Kidney capillary endothelial cell (primary cell): ENCODE data around the gene LRRC8C.
"Not testable (repeated sequence)": the region's sequence is repeated elsewhere in the genome, so short reads cannot be mapped to it uniquely, and the experiment has no call there.

Experiments
- DNase-seq: peaks from one replicate; pipeline ENCODE4 v3.0.0-alpha.2; 2018; ENCODE audit warnings: low spot score

LRRC8C gene

DNA sequence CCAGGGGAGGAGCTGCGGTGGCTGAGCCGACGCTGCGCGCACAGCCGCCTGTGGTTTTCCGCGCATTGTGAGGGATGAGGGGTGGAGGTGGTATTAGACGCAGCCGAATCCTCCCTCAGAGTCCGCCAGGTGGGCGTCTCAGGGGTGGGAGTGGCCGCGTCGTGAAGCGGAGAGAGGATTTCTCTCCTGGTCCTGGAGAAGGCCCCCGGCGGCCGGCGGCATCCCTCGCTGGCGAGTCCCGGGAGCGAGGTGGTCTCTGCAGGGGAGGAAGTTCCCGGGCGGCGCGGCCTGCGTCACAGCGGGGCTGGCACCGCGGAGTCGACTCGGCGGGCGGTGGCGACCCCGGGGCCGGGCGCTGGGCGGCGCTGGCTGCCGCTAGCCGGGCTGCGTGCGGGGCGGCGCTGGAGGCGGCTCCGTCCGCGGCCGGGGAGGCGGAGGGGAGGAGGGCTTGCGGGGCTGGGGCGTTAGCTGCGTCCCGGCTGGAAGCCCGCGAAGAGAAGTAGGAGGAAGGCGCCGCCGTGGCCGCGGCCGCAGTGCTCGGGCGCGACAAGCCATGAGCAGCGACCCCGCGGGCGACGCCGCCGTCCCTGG is at the start of gene LRRC8C:
TSS of gene LRRC8C (plus strand) at position 464 of the 591 bp plus-strand sequence. CDS start 53,354 bp downstream, outside the sequence.
- peak; percentile 69 for DNase-seq

- DNase-seq = no peak
These were observed 48.7 kb upstream of the LRRC8C start for GRCh38 chr1:89584211-89584610.

GRCh38 chr1:89584781-89585180 is 48.1 kb upstream of the LRRC8C start:
- no peak for DNase-seq

DNA sequence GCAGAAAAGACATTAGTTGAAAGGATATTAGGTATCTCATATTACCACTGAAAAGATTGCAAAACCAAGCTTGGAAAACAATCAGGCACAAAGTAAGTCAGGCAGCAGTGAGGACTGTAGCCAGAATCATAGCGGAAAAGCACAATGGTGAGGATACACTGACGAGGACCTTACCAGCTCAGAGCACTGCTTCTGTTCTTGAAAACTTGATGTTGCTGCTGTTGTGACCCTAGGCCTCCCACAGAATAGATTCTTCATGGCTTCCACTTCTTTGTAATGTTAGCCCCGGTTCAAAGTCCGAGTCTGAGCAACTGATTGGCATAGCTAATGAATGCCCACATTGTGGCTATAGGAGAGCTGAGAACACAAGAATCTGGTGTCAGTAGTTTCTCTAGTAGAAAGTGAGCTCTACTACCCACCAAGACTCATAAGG is 45.2 kb upstream of the LRRC8C start:
- no peak for DNase-seq

- no peak for DNase-seq
These were observed 44.4 kb upstream of the LRRC8C start for GRCh38 chr1:89588480-89588879.

GRCh38 chr1:89589515-89589914 is 43.4 kb upstream of the LRRC8C start:
- DNase-seq = no peak

DNA sequence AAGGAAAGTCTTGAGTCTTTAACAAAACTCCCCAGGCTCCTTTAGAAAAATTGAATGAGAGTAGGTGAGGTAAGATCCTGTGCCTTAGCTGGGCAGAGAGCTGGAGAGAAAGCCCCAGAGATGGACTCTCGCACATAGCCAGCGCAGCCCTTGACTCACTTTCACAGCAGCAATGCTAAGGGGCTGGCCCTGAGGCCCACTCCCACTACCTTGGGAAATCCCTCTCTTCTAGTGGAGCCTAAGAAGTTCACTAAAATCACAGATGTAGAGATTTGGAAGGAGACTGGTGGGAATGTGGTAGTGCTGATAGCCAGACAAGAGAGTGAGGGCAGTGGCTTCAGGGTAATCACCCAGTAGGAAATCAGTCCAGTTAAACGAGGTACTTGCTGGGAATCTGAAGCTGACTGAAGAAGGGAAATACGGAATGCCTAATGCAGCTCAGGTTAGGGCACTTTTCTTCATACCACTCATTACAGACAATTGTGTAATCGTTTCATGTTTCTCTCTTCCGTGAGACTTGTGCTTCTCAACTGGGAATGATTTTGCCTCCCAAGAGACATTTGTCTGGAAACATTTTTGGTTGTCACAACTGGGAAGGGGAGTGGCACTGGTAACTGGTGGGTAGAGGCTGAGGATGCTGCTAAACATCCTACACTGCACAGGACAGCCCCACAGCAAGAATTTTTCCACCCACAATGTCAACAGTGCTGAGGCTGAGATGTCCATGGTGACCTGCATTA is 42.4 kb upstream of the LRRC8C start:
- DNase-seq = no peak

DNA sequence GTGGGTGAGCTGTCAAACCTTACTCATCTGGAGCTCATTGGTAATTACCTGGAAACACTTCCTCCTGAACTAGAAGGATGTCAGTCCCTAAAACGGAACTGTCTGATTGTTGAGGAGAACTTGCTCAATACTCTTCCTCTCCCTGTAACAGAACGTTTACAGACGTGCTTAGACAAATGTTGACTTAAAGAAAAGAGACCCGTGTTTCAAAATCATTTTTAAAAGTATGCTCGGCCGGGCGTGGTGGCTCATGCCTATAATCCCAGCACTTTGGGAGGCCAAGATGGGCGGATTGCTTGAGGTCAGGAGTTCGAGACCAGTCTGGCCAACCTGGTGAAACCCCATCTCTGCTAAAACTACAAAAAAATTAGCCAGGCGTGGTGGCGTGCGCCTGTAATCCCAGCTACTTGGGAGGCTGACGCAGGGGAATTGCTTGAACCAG is 40.0 kb upstream of the LRRC8C start:
- not testable (repeated sequence) for DNase-seq

- DNase-seq = no peak
These were observed 38.7 kb upstream of the LRRC8C start for GRCh38 chr1:89594096-89594740.

DNA sequence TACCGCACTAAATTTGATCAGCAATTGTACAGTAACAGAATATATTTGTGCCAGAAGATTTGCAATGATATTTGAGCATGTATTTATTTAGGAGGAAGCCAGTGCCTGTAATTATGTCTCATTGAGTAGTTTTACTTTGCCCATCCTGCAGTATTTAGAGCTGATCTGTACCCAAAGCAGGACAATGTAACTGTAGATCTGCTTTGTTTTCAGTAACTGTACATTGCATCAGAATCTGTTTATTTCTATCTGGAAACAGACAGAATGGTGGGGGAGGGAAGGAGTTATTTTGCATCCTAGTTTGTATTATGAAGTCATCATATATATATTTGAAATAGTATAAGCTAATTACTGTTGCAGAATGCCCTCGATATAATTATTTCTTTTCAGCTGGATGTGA is 36.2 kb upstream of the LRRC8C start:
- DNase-seq = no peak

GRCh38 chr1:89598450-89599331 is 34.2 kb upstream of the LRRC8C start:
- DNase-seq = peak; percentile 53

GRCh38 chr1:89599332-89599630 is 33.6 kb upstream of the LRRC8C start:
- no peak for DNase-seq

DNA sequence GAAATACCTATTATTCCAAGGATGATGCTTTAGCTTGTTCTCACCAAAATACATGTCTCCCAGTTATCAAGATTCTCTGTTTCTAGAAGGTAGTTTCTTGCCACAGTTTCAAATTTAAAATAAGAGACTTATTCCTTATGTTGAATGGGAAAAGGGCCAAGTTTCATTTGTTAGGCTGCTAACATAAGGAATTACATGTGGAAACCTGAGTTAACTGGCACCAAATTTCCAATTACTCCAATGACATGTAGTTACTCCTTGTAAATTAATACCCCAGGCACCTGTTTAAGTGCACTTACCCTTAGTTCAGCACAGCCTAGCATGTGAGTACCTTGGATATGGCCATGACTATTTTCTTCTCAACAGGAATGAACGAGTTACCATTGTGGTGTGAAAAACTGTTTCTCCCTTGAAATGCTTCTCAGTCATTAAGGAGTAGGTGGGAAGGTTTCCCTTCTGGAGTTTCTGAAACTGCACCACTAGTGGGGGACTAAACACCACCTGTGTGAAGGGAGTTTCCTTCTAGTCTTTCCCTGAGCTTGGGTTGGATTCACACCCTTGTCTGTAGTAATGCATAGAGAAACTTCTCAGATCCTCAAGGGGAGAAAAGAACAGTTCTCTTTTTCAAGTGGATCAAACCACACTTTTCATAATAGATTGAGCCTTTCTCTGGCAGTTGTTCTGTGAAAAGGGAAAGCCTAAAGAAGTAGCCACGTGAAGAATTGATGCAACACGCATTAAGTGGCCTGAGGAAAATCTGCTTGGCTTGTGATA is 32.3 kb upstream of the LRRC8C start:
- DNase-seq = no peak

- no peak for DNase-seq
These were observed 30.0 kb upstream of the LRRC8C start for GRCh38 chr1:89602871-89603404.

GRCh38 chr1:89603651-89604413 is 29.1 kb upstream of the LRRC8C start:
- DNase-seq = no peak

DNA sequence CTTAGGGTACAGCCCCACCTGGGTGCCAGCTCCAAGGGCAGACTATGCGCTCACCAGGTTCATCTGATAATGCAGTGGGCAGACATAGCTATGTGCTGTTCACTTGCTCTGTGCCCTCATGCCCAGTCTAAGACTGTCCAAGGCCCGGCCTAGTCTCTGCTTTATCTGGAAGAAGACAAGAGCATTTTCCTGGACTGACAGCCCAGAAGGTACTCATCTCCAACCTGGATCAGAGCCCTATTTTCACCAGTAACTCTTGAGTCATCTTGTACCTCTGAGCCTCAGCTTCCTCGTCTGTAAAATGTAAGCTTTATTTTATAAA is 28.5 kb upstream of the LRRC8C start:
- no peak for DNase-seq

DNA sequence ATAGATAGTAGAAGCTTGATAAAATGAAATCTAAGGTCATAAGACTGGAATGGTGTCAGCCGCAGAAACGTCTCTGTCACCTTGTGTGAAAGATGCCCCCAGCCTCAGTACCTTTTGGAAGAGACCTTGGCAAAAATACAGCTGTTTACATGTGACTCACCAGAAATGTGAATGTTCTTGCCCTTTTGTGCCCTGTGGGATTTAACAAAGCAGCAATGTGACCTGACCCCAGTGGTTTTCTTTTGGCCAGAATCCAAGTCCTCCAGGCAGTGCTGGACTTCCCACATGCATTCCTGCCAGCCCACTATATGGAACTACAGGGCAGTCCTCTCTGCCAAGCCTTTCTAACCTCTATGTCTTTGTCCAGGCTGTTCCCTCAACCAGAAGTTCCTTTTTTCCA is 27.2 kb upstream of the LRRC8C start:
- DNase-seq = peak; percentile 91

- DNase-seq = no peak
These were observed 26.5 kb upstream of the LRRC8C start for GRCh38 chr1:89606227-89606980.

DNA sequence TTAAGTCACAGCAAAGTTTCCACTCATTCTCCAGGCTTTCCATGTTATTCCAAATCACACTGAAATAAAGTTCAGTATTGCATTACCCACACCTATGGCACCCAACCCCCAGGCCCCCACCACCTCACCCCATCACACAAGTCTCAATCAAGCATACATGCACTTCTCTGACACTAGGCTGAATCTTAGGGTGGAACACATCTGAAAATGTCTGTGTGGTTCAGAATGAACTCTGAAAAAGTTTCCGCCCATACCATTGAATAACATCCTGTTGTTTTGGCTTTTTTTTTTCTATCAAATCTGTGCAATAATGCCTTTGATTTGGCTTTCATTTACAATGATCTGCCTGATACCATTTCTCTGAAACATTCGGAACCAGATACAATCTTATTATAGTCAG is 25.8 kb upstream of the LRRC8C start:
- no peak for DNase-seq
